Neural progenitor cell (in vitro differentiated cells): Measurements from ENCODE around the gene VEZF1. TPM values are rescaled to one million over a fixed set of nuclear protein-coding genes. Genes with fewer than 3 reads are reported as not detected.

Experiments
- DNase-seq: peaks from one replicate; pipeline ENCODE4 v3.0.0-alpha.2; 2016; ENCODE audit warnings: low spot score
- H2AFZ ChIP-seq: fragments of 200-600 bp; sonication (generic); replicated peaks from 2 replicates; pipeline ENCODE4 v1.6.1; 2016; ENCODE audit warnings: antibody characterized with exemption
- H3F3A ChIP-seq: fragments of 200-600 bp; sonication (generic); 2 replicates; pipeline ENCODE4 v1.6.1; 2016; ENCODE audit warnings: antibody characterized with exemption, low read depth
- H3K27ac ChIP-seq: fragments of 200-600 bp; sonication (generic); 2 replicates; pipeline ENCODE4 v1.5.1; 2016; ENCODE audit warnings: mild to moderate bottlenecking
- H3K27me3 ChIP-seq: fragments of 200-600 bp; sonication (generic); 2 replicates; pipeline ENCODE4 v1.6.1; 2016; ENCODE audit warnings: mild to moderate bottlenecking, moderate library complexity
- H3K36me3 ChIP-seq: fragments of 200-600 bp; sonication (generic); 2 replicates; pipeline ENCODE4 v1.5.1; 2016
- H3K4me1 ChIP-seq: fragments of 200-600 bp; sonication (generic); 2 replicates; pipeline ENCODE4 v1.6.1; 2016; ENCODE audit warnings: mixed run types
- H3K4me2 ChIP-seq: fragments of 200-600 bp; sonication (generic); 2 replicates; pipeline ENCODE4 v1.6.1; 2016
- H3K4me3 ChIP-seq: fragments of 200-600 bp; sonication (generic); 2 replicates; pipeline ENCODE4 v1.5.1; 2016
- H3K79me2 ChIP-seq: fragments of 200-600 bp; sonication (generic); 2 replicates; pipeline ENCODE4 v1.6.1; 2016; ENCODE audit warnings: low read depth
- H3K9ac ChIP-seq: fragments of 200-600 bp; sonication (generic); 2 replicates; pipeline ENCODE4 v1.6.1; 2016
- H3K9me3 ChIP-seq: fragments of 200-600 bp; sonication (generic); 2 replicates; pipeline ENCODE4 v1.5.1; 2016; ENCODE audit warnings: low read depth
- H4K20me1 ChIP-seq: fragments of 200-600 bp; sonication (generic); 2 replicates; pipeline ENCODE4 v1.6.1; 2016; ENCODE audit warnings: low read depth
- H3K27ac Mint-ChIP-seq: 3 replicates; pipeline ENCODE4 v1.8.0; 2021; ENCODE audit warnings: mixed read lengths
- H3K27me3 Mint-ChIP-seq: 2 replicates; pipeline ENCODE4 v1.8.0; 2022; ENCODE audit warnings: low read depth, mild to moderate bottlenecking, inconsistent platforms, moderate library complexity, mixed read lengths; ENCODE audit not compliant: insufficient read depth
- H3K36me3 Mint-ChIP-seq: 3 replicates; pipeline ENCODE4 v1.8.0; 2021; ENCODE audit warnings: mixed read lengths
- H3K4me1 Mint-ChIP-seq: 3 replicates; pipeline ENCODE4 v1.8.0; 2021; ENCODE audit warnings: mixed read lengths
- H3K4me3 Mint-ChIP-seq: 3 replicates; pipeline ENCODE4 v1.8.0; 2021; ENCODE audit warnings: mild to moderate bottlenecking, moderate library complexity, mixed read lengths
- H3K9me3 Mint-ChIP-seq: 3 replicates; pipeline ENCODE4 v1.8.0; 2020; ENCODE audit warnings: mixed read lengths
- CTCF ChIP-seq: fragments of 200-600 bp; sonication (generic); IDR thresholded peaks from 2 replicates; pipeline ENCODE4 v1.5.1; 2017; ENCODE audit warnings: antibody characterized with exemption, mild to moderate bottlenecking
- EZH2 ChIP-seq: fragments of 200-600 bp; sonication (generic); IDR thresholded peaks from 2 replicates; pipeline ENCODE4 v1.6.1; 2017; ENCODE audit warnings: antibody characterized with exemption, mild to moderate bottlenecking, moderate library complexity
- EZH2phosphoT487 ChIP-seq: fragments of 200-600 bp; sonication (generic); IDR thresholded peaks from 2 replicates; pipeline ENCODE4 v1.6.1; 2017; ENCODE audit warnings: antibody characterized with exemption
- total RNA-seq: library from RNA; depleted of rRNA; stranded (reverse); fragments of >200 nt; gene quantifications from 2 replicates; pipeline ENCODE4 v1.2.3, GENCODE V29; 2015; ENCODE audit warnings: low replicate concordance

The VEZF1 gene
- total RNA-seq, 1 donor from 2014 or later, result 90.4 TPM

GRCh38 chr17:57937492-57937891 is 50.6 kb downstream of the VEZF1 start:
- Histone ChIP-seq H3K4me1 (peaks cover 62% of the 10 kb centered on the region), H3K36me3 (no peaks in the 10 kb centered on the region), H3K4me2 (no peak overlapping the region), H3K4me3 (no peak overlapping the region), H3F3A (peaks cover 40% of the 10 kb centered on the region), H3K27ac (no peak overlapping the region), H3K79me2 (peaks cover 8% of the 10 kb centered on the region), H3K27me3 (no peaks in the 10 kb centered on the region), H2AFZ (no peak overlapping the region), H3K9ac (no peak overlapping the region), H3K9me3 (no peaks in the 10 kb centered on the region), H4K20me1 (peaks cover 31% of the 10 kb centered on the region)
- no peak for TF ChIP-seq EZH2
- no peak for TF ChIP-seq CTCF
- TF ChIP-seq EZH2phosphoT487, result no peak
- Mint-ChIP-seq H3K4me3 (no peak overlapping the region), H3K4me1 (peaks cover 85% of the 10 kb centered on the region), H3K9me3 (no peaks in the 10 kb centered on the region), H3K36me3 (no peaks in the 10 kb centered on the region), H3K27ac (no peak overlapping the region), H3K27me3 (peaks cover 4% of the 10 kb centered on the region)
- no peak for DNase-seq

GRCh38 chr17:57935833-57936807 is 51.9 kb downstream of the VEZF1 start:
- Histone ChIP-seq H3K4me3 (peak overlapping the region; percentile 7), H3K27ac (peak overlapping the region; percentile 88), H3K4me1 (peaks cover 60% of the 10 kb centered on the region), H4K20me1 (peaks cover 20% of the 10 kb centered on the region), H2AFZ (no peak overlapping the region), H3K79me2 (peaks cover 8% of the 10 kb centered on the region), H3K9ac (no peak overlapping the region), H3K9me3 (no peaks in the 10 kb centered on the region), H3K36me3 (no peaks in the 10 kb centered on the region), H3K4me2 (peak overlapping the region; percentile 65), H3F3A (peaks cover 39% of the 10 kb centered on the region), H3K27me3 (no peaks in the 10 kb centered on the region)
- no peak for TF ChIP-seq EZH2
- no peak for TF ChIP-seq EZH2phosphoT487
- peak overlapping the region; percentile 73 for H3K4me3 Mint-ChIP-seq
- peaks cover 4% of the 10 kb centered on the region for H3K27me3 Mint-ChIP-seq
- DNase-seq, result peak; percentile 79
- H3K9me3 Mint-ChIP-seq, result no peaks in the 10 kb centered on the region
- peaks cover 85% of the 10 kb centered on the region for H3K4me1 Mint-ChIP-seq
- H3K36me3 Mint-ChIP-seq, result no peaks in the 10 kb centered on the region
- H3K27ac Mint-ChIP-seq, result peak overlapping the region; percentile 100

- peaks cover 4% of the 10 kb centered on the region for H3K79me2 ChIP-seq
- H3K27ac Mint-ChIP-seq, result peak overlapping the region; percentile 95
- H3K4me3 ChIP-seq, result no peak overlapping the region
- peaks cover 22% of the 10 kb centered on the region for H4K20me1 ChIP-seq
- DNase-seq, result no peak
- no peak overlapping the region for H3K4me3 Mint-ChIP-seq
- H3K4me1 ChIP-seq, result peaks cover 77% of the 10 kb centered on the region
- H3K4me1 Mint-ChIP-seq, result peaks cover 91% of the 10 kb centered on the region
- no peak overlapping the region for H3K27ac ChIP-seq
- peak overlapping the region; percentile 7 for H3K4me2 ChIP-seq
- no peaks in the 10 kb centered on the region for H3K36me3 ChIP-seq
- TF ChIP-seq EZH2phosphoT487, result no peak
- no peak overlapping the region for H3K9ac ChIP-seq
- H3K27me3 ChIP-seq, result no peaks in the 10 kb centered on the region
- peaks cover 3% of the 10 kb centered on the region for H3K27me3 Mint-ChIP-seq
- peaks cover 51% of the 10 kb centered on the region for H3F3A ChIP-seq
- no peaks in the 10 kb centered on the region for H3K9me3 ChIP-seq
- no peak overlapping the region for H2AFZ ChIP-seq
- no peaks in the 10 kb centered on the region for H3K9me3 Mint-ChIP-seq
- no peaks in the 10 kb centered on the region for H3K36me3 Mint-ChIP-seq
Measured at GRCh38 chr17:57931488-57932137, 56.4 kb downstream of the VEZF1 start.

DNA sequence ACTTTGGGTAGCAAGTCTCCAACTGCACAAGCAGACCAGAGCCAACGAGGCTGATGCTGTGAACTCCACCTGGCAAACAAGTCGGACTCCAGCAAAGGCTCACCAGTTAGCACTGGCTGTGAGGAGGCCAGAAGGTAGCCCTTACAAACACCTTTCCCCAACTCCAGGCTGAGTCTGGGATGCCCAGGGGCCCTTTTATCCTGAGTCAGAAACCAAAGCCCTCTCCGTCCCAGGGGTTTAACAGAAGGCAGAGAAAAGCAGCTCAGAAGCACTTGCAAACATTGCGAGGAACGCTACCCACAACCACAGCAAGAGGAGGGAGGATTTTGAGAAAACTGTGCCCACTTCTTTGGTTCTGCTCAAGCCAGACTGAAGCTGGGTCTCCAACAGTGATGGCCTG is 57.8 kb downstream of the VEZF1 start:
- H3K36me3 ChIP-seq, result no peaks in the 10 kb centered on the region
- H3K27me3 ChIP-seq, result no peaks in the 10 kb centered on the region
- peaks cover 25% of the 10 kb centered on the region for H4K20me1 ChIP-seq
- H3K79me2 ChIP-seq, result peaks cover 4% of the 10 kb centered on the region
- no peaks in the 10 kb centered on the region for H3K9me3 ChIP-seq
- H3K4me2 ChIP-seq, result peak overlapping the region; percentile 7
- Mint-ChIP-seq H3K27ac (peak overlapping the region; percentile 95), H3K4me1 (peaks cover 91% of the 10 kb centered on the region), H3K27me3 (peaks cover 2% of the 10 kb centered on the region), H3K4me3 (no peak overlapping the region), H3K9me3 (no peaks in the 10 kb centered on the region), H3K36me3 (no peaks in the 10 kb centered on the region)
- DNase-seq, result no peak
- peaks cover 79% of the 10 kb centered on the region for H3K4me1 ChIP-seq
- no peak overlapping the region for H3K4me3 ChIP-seq
- no peak overlapping the region for H3K9ac ChIP-seq
- TF ChIP-seq EZH2 (no peak), CTCF (no peak), EZH2phosphoT487 (no peak)
- no peak overlapping the region for H3K27ac ChIP-seq
- H3F3A ChIP-seq, result peaks cover 51% of the 10 kb centered on the region
- H2AFZ ChIP-seq, result no peak overlapping the region
